OCI-LY7 (cell line): ENCODE data around the gene PRRC2B.
"Not testable (repeated sequence)": the region's sequence is repeated elsewhere in the genome, so short reads cannot be mapped to it uniquely, and the experiment has no call there.

Source experiments
- CTCF ChIP-seq: fragments of 200-600 bp; sonication (generic); conservative IDR thresholded peaks from 2 replicates; pipeline ENCODE4 v1.5.1; 2014; ENCODE audit warnings: mild to moderate bottlenecking, antibody characterized with exemption, low read length, moderate library complexity, mixed read lengths
- EZH2phosphoT487 ChIP-seq: fragments of 200-600 bp; sonication (generic); IDR thresholded peaks from 2 replicates; pipeline ENCODE4 v1.6.1; 2018; ENCODE audit warnings: low read depth, borderline replicate concordance, mild to moderate bottlenecking, mixed run types, antibody characterized with exemption, low read length, moderate library complexity, mixed read lengths

- TF ChIP-seq CTCF, EZH2phosphoT487: not testable (repeated sequence)
These were observed 2.2 kb downstream of the PRRC2B start for GRCh38 chr9:131396099-131396479.
